ENCODE measurements around the gene DLX4. TPM values are rescaled to one million over a fixed set of nuclear protein-coding genes. Genes with fewer than 3 reads are reported as not detected.

The DLX4 gene, protein sequence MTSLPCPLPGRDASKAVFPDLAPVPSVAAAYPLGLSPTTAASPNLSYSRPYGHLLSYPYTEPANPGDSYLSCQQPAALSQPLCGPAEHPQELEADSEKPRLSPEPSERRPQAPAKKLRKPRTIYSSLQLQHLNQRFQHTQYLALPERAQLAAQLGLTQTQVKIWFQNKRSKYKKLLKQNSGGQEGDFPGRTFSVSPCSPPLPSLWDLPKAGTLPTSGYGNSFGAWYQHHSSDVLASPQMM
- 0.28 TPM for polyA plus RNA-seq (2012; ENCODE audit: missing spikeins)

DNA sequence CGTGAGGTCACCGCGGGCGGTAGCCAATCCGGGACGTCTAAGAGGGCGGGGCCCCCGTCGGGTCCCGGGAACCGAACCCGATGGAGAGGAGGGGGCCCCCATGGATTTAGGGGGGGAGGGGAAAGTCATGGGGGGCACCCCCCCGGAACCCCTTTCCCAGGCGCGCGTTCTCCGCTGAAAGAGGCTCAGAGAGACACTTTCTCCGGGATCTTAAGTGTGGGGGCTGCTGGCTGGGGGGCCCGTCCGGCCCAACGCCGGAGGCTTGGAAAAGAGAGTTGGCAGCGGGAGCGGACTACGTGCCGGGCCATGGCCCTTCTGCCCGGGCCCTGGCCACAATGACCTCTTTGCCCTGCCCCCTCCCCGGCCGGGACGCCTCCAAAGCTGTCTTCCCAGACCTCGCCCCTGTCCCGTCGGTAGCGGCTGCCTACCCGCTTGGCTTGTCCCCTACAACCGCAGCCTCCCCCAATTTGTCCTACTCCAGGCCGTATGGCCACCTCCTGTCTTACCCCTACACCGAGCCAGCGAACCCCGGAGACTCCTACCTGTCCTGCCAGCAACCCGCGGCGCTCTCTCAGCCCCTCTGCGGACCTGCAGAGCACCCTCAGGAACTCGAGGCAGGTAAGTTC, at the start of gene DLX4:
Gene DLX4, plus strand, starts transcription at position 57 of the 626 bp plus-strand sequence. Its CDS starts 279 bp downstream, at position 336.
- peak; percentile 84 for DNase-seq (ENCODE audit: insufficient read length)

GRCh38 chr17:49920030-49920769, 48.8 kb upstream of the DLX4 start:
- TF ChIP-seq POLR2AphosphoS5 (IDR thresholded peaks at IDR 0.05; ENCODE audit: low read depth, low read length) (no peak), TAF1 (IDR thresholded peaks at IDR 0.05; ENCODE audit: borderline replicate concordance, low read depth, low read length) (no peak), POLR2A (IDR thresholded peaks at IDR 0.05; ENCODE audit: low read depth, low read length) (no peak)
- DNase-seq (ENCODE audit: insufficient read length) (no peak), FAIRE-seq (no peak)

More for the DNA sequence above, at the start of gene DLX4:
- no peak for FAIRE-seq
- TF ChIP-seq POLR2AphosphoS5 (IDR thresholded peaks at IDR 0.05; ENCODE audit: low read depth, low read length) = no peak
- no peak for TF ChIP-seq TAF1 (IDR thresholded peaks at IDR 0.05; ENCODE audit: borderline replicate concordance, low read depth, low read length)

DNA sequence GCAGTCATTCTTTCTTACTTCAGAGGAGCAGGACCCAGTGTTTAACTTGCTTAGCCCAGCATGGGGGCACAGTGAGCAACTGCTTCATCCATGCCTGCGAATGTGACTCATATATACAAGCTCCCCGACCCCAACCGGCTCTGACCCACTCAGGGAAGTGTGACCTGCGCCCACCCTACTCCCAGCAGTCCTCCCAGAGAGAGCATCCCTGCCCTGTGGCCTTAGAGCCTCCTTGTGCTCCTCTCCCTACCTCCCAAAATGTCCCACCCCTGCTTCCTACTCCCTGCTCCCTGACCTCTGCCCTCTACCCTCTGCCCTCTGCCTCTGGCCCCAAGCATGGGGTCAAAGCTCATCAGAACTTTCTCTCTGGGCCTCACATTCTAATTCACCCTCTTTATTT, 46.9 kb upstream of the DLX4 start:
- FAIRE-seq (no peak), DNase-seq (ENCODE audit: insufficient read length) (no peak)
- TF ChIP-seq TAF1 (IDR thresholded peaks at IDR 0.05; ENCODE audit: borderline replicate concordance, low read depth, low read length) (no peak), POLR2AphosphoS5 (IDR thresholded peaks at IDR 0.05; ENCODE audit: low read depth, low read length) (no peak), POLR2A (IDR thresholded peaks at IDR 0.05; ENCODE audit: low read depth, low read length) (no peak)

DNA sequence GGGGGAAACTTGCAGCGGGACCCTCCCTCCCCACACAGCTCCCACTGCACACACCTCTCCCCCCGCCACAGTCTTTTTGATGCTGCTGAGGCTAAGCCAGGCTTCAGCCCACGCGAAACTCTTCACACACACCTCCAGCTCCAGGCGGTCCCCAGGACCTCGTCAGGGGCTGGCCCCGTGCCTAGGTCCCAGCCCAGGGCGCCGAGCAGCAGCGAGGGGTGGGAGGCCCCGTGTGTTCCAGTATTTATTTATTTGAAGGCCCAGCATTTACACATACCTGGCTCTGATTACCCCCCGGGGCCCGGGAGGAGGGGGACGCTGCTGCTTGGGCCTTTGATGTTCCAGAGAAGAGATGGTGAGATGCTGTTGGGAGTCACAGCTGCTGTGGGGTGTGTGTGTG, 44.9 kb upstream of the DLX4 start:
- no peak for TF ChIP-seq POLR2AphosphoS5 (IDR thresholded peaks at IDR 0.05; ENCODE audit: low read depth, low read length)
- no peak for TF ChIP-seq TAF1 (IDR thresholded peaks at IDR 0.05; ENCODE audit: borderline replicate concordance, low read depth, low read length)
- TF ChIP-seq POLR2A (IDR thresholded peaks at IDR 0.05; ENCODE audit: low read depth, low read length) = no peak
- DNase-seq (ENCODE audit: insufficient read length) = no peak
- FAIRE-seq = no peak

- DNase-seq (ENCODE audit: insufficient read length) = no peak
- no peak for FAIRE-seq
- TF ChIP-seq POLR2A (IDR thresholded peaks at IDR 0.05; ENCODE audit: low read depth, low read length) (no peak), TAF1 (IDR thresholded peaks at IDR 0.05; ENCODE audit: borderline replicate concordance, low read depth, low read length) (no peak), POLR2AphosphoS5 (IDR thresholded peaks at IDR 0.05; ENCODE audit: low read depth, low read length) (no peak)
These were observed 44.4 kb upstream of the DLX4 start for GRCh38 chr17:49924589-49924988.

DNA sequence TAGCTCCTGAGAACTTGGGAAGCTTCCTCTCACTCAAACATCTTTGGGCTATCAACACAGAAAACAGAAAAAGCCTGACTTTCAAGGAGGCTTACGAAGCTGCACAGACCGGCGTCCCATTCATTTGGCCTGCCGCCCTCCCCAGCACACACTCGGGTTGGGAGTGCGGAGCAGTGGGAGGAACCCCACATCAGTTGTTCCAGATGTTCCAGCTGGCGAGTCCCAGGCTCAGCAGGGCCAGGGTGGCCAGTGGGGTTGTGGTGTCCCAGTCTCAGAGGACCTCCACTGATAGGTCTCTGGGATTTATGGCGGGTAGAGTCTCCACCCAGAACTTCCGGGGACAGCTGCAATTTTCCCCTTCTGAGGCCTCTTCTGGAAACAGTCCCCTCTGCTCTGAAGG, 43.1 kb upstream of the DLX4 start:
- FAIRE-seq (no peak), DNase-seq (ENCODE audit: insufficient read length) (no peak)
- no peak for TF ChIP-seq TAF1 (IDR thresholded peaks at IDR 0.05; ENCODE audit: borderline replicate concordance, low read depth, low read length)
- no peak for TF ChIP-seq POLR2A (IDR thresholded peaks at IDR 0.05; ENCODE audit: low read depth, low read length)
- TF ChIP-seq POLR2AphosphoS5 (IDR thresholded peaks at IDR 0.05; ENCODE audit: low read depth, low read length) = no peak

GRCh38 chr17:49926886-49927285, 42.1 kb upstream of the DLX4 start:
- DNase-seq (ENCODE audit: insufficient read length) = no peak
- no peak for FAIRE-seq
- TF ChIP-seq POLR2A (IDR thresholded peaks at IDR 0.05; ENCODE audit: low read depth, low read length) = no peak

DNA sequence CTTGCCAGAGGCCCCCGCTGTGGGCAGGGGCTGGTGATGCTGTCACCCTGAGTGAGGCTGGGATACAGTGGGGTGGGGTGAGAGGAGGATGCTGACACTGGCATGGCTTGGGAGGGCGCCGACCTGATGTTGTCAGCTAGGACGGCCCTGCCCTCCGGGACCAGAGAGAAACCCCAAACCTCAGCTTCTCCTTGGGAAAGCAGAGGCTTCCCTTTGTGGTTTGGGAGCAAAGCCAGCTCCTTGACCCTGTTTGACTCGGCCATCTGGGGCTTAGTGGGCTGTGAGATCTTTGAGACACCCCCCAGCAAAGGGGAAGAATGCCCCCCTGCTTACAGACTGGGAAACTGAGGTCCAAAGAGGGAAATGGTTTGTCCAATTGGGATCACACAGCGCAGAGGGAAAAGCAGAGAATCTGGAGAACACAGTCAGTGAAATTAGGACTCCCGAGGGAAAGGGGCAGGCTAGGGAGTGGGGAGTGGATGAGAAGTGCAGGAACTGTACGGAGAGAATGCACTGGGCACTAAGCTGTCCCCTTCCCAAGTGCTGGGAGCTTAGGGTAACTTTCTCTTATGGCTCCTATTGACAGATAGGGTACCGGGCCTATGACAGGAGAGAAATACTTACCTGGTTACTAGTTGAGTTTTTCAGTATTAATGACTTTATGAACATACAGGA, 40.7 kb upstream of the DLX4 start:
- no peak for DNase-seq (ENCODE audit: insufficient read length)
- TF ChIP-seq POLR2AphosphoS5 (IDR thresholded peaks at IDR 0.05; ENCODE audit: low read depth, low read length) (no peak), TAF1 (IDR thresholded peaks at IDR 0.05; ENCODE audit: borderline replicate concordance, low read depth, low read length) (no peak), POLR2A (IDR thresholded peaks at IDR 0.05; ENCODE audit: low read depth, low read length) (no peak)
- no peak for FAIRE-seq

DNA sequence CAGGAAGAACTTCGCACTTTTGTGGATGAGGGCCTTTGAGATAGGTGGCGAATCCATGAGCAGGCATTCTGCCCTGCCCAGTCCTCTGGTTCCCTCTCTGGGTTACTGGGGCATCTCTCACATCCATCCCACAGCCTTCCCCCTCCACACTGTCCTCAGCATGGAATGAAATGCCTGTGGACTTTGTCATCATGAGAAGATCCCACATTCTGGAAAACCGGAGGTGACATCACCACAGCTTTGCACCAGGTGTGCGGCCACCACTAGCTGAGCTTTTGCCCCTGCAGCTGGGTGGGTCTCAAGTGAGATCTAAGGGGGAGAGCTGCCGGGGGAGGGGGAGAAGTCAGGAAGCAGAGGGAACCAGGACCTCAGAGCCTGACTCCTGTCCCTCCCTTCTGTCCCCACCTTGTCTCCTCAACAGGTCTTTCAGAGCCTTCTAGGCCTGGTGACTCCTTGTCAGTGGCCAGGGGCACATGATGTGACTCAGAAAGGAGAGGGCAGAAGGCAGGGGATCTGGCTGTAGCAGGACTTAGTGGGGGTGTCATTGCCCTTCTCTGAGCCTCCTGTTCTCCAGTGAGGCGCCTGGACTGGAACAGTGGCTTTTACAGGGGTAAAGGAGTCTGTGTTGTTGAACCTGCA, 40.0 kb upstream of the DLX4 start:
- no peak for TF ChIP-seq POLR2A (IDR thresholded peaks at IDR 0.05; ENCODE audit: low read depth, low read length)
- TF ChIP-seq TAF1 (IDR thresholded peaks at IDR 0.05; ENCODE audit: borderline replicate concordance, low read depth, low read length) = no peak
- TF ChIP-seq POLR2AphosphoS5 (IDR thresholded peaks at IDR 0.05; ENCODE audit: low read depth, low read length) = no peak
- FAIRE-seq (no peak), DNase-seq (ENCODE audit: insufficient read length) (no peak)

DNA sequence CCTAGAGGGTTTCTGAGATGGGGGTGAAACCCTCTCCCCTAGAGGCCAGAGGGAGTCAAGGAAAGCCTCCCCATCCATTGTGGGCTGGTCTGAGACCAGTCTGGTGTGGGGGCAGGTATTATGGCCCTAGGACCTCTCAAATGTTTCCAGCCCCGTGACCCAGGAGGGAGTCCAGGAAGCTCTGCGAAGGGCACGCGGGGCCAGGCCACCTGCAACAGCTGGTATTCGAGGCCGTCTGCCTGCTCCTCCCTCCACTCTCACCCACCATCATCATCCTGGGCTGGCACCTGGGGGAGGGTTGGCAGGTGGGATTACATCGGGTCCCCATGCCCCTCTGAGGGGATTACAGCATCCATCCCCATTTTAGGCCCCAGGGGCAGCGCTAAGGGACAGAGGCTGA, 38.1 kb upstream of the DLX4 start:
- no peak for TF ChIP-seq TAF1 (IDR thresholded peaks at IDR 0.05; ENCODE audit: borderline replicate concordance, low read depth, low read length)
- no peak for TF ChIP-seq POLR2AphosphoS5 (IDR thresholded peaks at IDR 0.05; ENCODE audit: low read depth, low read length)
- TF ChIP-seq POLR2A (IDR thresholded peaks at IDR 0.05; ENCODE audit: low read depth, low read length) = no peak
- no peak for DNase-seq (ENCODE audit: insufficient read length)
- no peak for FAIRE-seq
